Caco-2 (cell line): Measurements from ENCODE around the gene NT5DC4. TPM values are rescaled to one million over a fixed set of nuclear protein-coding genes. Genes with fewer than 3 reads are reported as not detected.

Experiments
- BruUV-seq: library from RNA; stranded (reverse); fragments of 400-500 nt; replicated peaks from 2 replicates; lab custom pipeline; 2021; lab: Mats Ljungman, UMichigan
- CTCF ChIA-PET: fragments of 300-600 bp; sonication (Branson Sonifier 250); formaldehyde crosslinking; loops from one replicate; lab custom pipeline; 2022; ENCODE audit warnings: antibody characterized with exemption; lab: Charles Lee
- POLR2A ChIA-PET: fragments of 300-600 bp; sonication (Branson Sonifier 250); formaldehyde crosslinking; loops from one replicate; lab custom pipeline; 2022; ENCODE audit warnings: antibody characterized with exemption; lab: Charles Lee
- DNase-seq, 2 experiments: peaks; one replicate each; pipeline versions ENCODE4 v3.0.0 to v3.0.0-alpha.2; 2020 to 2022
- H3K27me3 ChIP-seq: replicated peaks from 2 replicates; pipeline ENCODE4 v1.6.0; 2011; ENCODE audit warnings: low read length; ENCODE audit not compliant: control insufficient read depth, insufficient read depth
- H3K36me3 ChIP-seq: 2 replicates; pipeline ENCODE4 v1.5.1; 2011; ENCODE audit warnings: low read length; ENCODE audit not compliant: control insufficient read depth, insufficient read depth
- H3K4me1 ChIP-seq: fragments of 250-450 bp; sonication (Bioruptor Pico); 2 replicates; pipeline ENCODE4 v1.5.1; 2020; ENCODE audit warnings: mild to moderate bottlenecking
- H3K4me3 ChIP-seq: 2 replicates; pipeline ENCODE4 v1.5.1; 2011; ENCODE audit warnings: low read depth, mild to moderate bottlenecking, control low read depth, low read length
- H3K9me3 ChIP-seq: fragments of 250-450 bp; sonication (Bioruptor Pico); 2 replicates; pipeline ENCODE4 v1.5.1; 2020; ENCODE audit warnings: mild to moderate bottlenecking, moderate library complexity
- H3K27ac Mint-ChIP-seq: one replicate; pipeline ENCODE4 v1.8.0; 2022; ENCODE audit warnings: mixed read lengths; ENCODE audit not compliant: unreplicated experiment
- H3K27me3 Mint-ChIP-seq: one replicate; pipeline ENCODE4 v1.8.0; 2022; ENCODE audit warnings: mixed read lengths; ENCODE audit not compliant: insufficient read depth, unreplicated experiment
- H3K36me3 Mint-ChIP-seq: one replicate; pipeline ENCODE4 v1.8.0; 2022; ENCODE audit warnings: mild to moderate bottlenecking, mixed read lengths; ENCODE audit not compliant: insufficient read depth, unreplicated experiment
- H3K4me1 Mint-ChIP-seq: one replicate; pipeline ENCODE4 v1.8.0; 2022; ENCODE audit warnings: low read depth, mixed read lengths; ENCODE audit not compliant: unreplicated experiment
- H3K4me3 Mint-ChIP-seq: one replicate; pipeline ENCODE4 v1.8.0; 2022; ENCODE audit warnings: mild to moderate bottlenecking, moderate library complexity, mixed read lengths; ENCODE audit not compliant: unreplicated experiment
- H3K9me3 Mint-ChIP-seq: one replicate; pipeline ENCODE4 v1.8.0; 2022; ENCODE audit warnings: mixed read lengths; ENCODE audit not compliant: unreplicated experiment
- CTCF ChIP-seq, 2 experiments: fragments of 200-600 bp in 1 of 2; IDR thresholded peaks; 1 replicate in 1 of 2; 2 replicates in 1 of 2; pipeline versions ENCODE4 v1.5.1 to v1.8.0; 2011 to 2022; ENCODE audit warnings: antibody characterized with exemption in 1 of 2, control low read depth in 1 of 2, inconsistent platforms in 1 of 2, low read depth in 1 of 2, low read length in 1 of 2, mild to moderate bottlenecking in 1 of 2, moderate library complexity in 1 of 2; ENCODE audit not compliant: insufficient read depth in 1 of 2, severe bottlenecking in 1 of 2, unreplicated experiment in 1 of 2
- intact Hi-C: fragments of 100-400 bp; cut with micrococcal nuclease; formaldehyde crosslinking; loops from one replicate; pipeline ENCODE4 v1.10.0; 2022; ENCODE audit not compliant: unreplicated experiment
- total RNA-seq: library from RNA; stranded (reverse); gene quantifications from 2 replicates; pipeline ENCODE4 v1.2.3, GENCODE V29; 2022

Gene NT5DC4
- total RNA-seq, 1 experiment from 2014 or later: 4.0 TPM

DNA sequence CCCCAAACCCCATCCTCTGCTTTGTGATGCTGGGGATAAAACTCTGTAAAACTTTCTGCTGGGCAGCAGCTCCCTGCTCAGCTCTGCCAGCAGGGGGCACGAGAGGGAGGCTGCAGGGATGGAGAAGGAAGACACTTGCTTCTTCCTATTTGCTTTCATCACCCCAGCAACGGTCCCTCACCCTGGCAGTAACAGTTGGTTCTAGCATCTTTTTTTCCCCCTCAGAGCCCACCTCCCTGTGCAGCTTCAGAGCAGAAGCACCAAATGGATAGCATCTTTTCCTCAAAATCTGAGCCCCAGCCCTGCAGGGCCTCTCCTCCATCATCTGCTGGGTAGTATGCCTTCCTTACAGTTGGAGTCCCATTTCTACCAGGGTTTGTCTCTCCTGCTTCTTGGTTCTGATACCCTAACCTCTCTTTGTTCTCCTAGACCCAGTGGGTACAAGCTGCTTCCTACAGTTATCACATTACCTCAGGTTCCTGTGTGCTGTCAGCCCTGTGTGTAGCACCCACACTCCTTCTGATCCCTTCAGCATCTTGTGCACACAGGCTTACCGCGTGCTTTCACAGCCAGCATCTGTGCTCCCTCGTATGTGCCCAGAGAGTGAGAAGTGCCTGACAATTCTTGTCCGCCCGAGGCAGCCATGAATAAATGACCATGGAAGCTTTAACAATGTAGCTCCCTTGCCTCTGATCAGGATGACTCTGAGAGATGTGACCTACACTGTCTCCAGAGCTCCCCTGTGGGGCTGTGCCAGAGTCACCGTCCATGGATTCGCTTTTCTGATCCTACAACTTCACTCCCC, 29.1 kb downstream of the NT5DC4 start:
- peaks cover 49% of the 10 kb centered on the region for H3K36me3 Mint-ChIP-seq
- peaks cover 7% of the 10 kb centered on the region for H3K4me1 Mint-ChIP-seq
- peaks cover 9% of the 10 kb centered on the region for H3K4me1 ChIP-seq
- peak; percentile 81 to 94 for TF ChIP-seq CTCF (IDR thresholded peaks at IDR 0.05; ENCODE audit: insufficient read depth in 1 of 2, low read depth in 1 of 2, low read length in 1 of 2, severe bottlenecking in 1 of 2, unreplicated experiment in 1 of 2)
- H3K27me3 Mint-ChIP-seq: no peaks in the 10 kb centered on the region
- ChIA-PET CTCF (interaction anchor here (0.7 to 2.6 kb wide), 7 partner anchors 12 to 211 kb away, joined by 3 to 41 read pairs (median 6); no protein-coding TSS in a partner anchor), POLR2A (no interaction called here)
- peaks cover 6% of the 10 kb centered on the region for H3K36me3 ChIP-seq
- intact Hi-C loops: loop anchor here (1.0 kb wide), 3 partner anchors 135 to 209 kb away; no protein-coding TSS in a partner anchor
- no TSS peak for BruUV-seq
- no peaks in the 10 kb centered on the region for H3K27me3 ChIP-seq
- peak; percentile 74 to 86 for DNase-seq
- no peaks in the 10 kb centered on the region for H3K9me3 ChIP-seq
- H3K4me3 Mint-ChIP-seq: no peak overlapping the region
- no peaks in the 10 kb centered on the region for H3K9me3 Mint-ChIP-seq
- H3K27ac Mint-ChIP-seq: peak overlapping the region; percentile 67
- H3K4me3 ChIP-seq: no peak overlapping the region

DNA sequence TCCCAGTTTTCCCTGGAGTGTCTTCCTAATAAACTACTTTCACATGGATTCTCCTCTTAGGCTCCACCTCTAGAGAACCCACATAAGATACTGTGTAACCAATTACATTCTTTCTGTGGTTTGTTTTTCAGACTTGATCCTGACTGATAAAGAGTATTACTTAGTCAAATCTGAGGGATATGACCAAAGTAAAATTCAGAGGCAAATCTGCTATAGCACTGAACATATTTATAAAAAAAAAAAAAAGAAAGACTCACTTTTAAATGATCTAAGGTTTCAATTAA, 29.7 kb downstream of the NT5DC4 start:
- no peak overlapping the region for H3K4me3 Mint-ChIP-seq
- Histone ChIP-seq H3K36me3 (peaks cover 6% of the 10 kb centered on the region), H3K9me3 (no peaks in the 10 kb centered on the region), H3K4me1 (peaks cover 9% of the 10 kb centered on the region), H3K4me3 (no peak overlapping the region), H3K27me3 (no peaks in the 10 kb centered on the region)
- no TSS peak for BruUV-seq
- H3K9me3 Mint-ChIP-seq: no peaks in the 10 kb centered on the region
- TF ChIP-seq CTCF (IDR thresholded peaks at IDR 0.05; ENCODE audit: insufficient read depth in 1 of 2, low read depth in 1 of 2, low read length in 1 of 2, severe bottlenecking in 1 of 2, unreplicated experiment in 1 of 2): no peak
- POLR2A ChIA-PET: no interaction called here
- H3K27ac Mint-ChIP-seq: peak overlapping the region; percentile 67
- peaks cover 52% of the 10 kb centered on the region for H3K36me3 Mint-ChIP-seq
- DNase-seq: no peak
- H3K4me1 Mint-ChIP-seq: peaks cover 7% of the 10 kb centered on the region
- H3K27me3 Mint-ChIP-seq: no peaks in the 10 kb centered on the region
- intact Hi-C loops: no loop called here
- CTCF ChIA-PET: interaction anchor here (1.9 to 2.6 kb wide), 4 partner anchors 135 to 209 kb away, joined by 12 to 41 read pairs (median 19); no protein-coding TSS in a partner anchor

- no peak for DNase-seq
- no TSS peak for BruUV-seq
- H3K36me3 ChIP-seq: peaks cover 6% of the 10 kb centered on the region
- no peak for TF ChIP-seq CTCF (IDR thresholded peaks at IDR 0.05; ENCODE audit: insufficient read depth in 1 of 2, low read depth in 1 of 2, low read length in 1 of 2, severe bottlenecking in 1 of 2, unreplicated experiment in 1 of 2)
- intact Hi-C loops: no loop called here
- POLR2A ChIA-PET: no interaction called here
- no peaks in the 10 kb centered on the region for H3K27me3 ChIP-seq
- peaks cover 57% of the 10 kb centered on the region for H3K36me3 Mint-ChIP-seq
- H3K4me1 ChIP-seq: peaks cover 9% of the 10 kb centered on the region
- H3K4me1 Mint-ChIP-seq: peaks cover 7% of the 10 kb centered on the region
- no peaks in the 10 kb centered on the region for H3K9me3 Mint-ChIP-seq
- no peak overlapping the region for H3K4me3 Mint-ChIP-seq
- no peaks in the 10 kb centered on the region for H3K9me3 ChIP-seq
- CTCF ChIA-PET: interaction anchor here (0.7 to 1.9 kb wide), 2 partner anchors 190 to 207 kb away, joined by 3 to 18 read pairs; no protein-coding TSS in a partner anchor
- no peaks in the 10 kb centered on the region for H3K27me3 Mint-ChIP-seq
- no peak overlapping the region for H3K4me3 ChIP-seq
- H3K27ac Mint-ChIP-seq: no peak overlapping the region
Measured at GRCh38 chr2:112751451-112752197, 30.8 kb downstream of the NT5DC4 start.
